ENCODE results near the gene SLC2A2.
"Not testable (repeated sequence)": the region's sequence is repeated elsewhere in the genome, so short reads cannot be mapped to it uniquely, and the experiment has no call there.

SLC2A2 gene

DNA sequence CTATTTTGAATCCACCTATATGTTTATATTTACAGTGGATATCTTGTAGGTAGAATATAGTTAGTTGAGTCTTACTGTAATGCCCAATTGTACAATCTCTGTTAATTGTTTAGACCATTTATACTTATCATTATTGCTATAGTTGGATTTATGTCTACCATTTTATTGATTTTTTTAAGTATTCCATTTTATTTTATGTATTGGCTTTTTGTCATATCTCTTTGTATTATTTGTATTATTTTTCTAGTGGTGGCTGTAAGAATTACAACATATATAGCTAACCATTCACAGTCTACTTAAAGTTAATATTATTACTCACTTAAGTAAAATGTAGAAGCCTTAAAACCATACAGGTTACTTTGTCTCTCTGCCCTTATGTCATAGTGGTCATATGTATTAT lies 46.1 kb downstream of the SLC2A2 start:
- Mint-ChIP-seq H3K36me3 (no peaks in the 10 kb centered on the region), H3K27ac (no peak overlapping the region), H3K9me3 (no peaks in the 10 kb centered on the region), H3K4me1 (no peaks in the 10 kb centered on the region), H3K4me3 (no peak overlapping the region)
- no peak for ATAC-seq
- DNase-seq (ENCODE audit: low spot score in 2 of 2): no peak

GRCh38 chr3:170977949-170978745 lies 48.4 kb downstream of the SLC2A2 start:
- H3K4me1 Mint-ChIP-seq: no peaks in the 10 kb centered on the region
- H3K9me3 Mint-ChIP-seq: no peaks in the 10 kb centered on the region
- ATAC-seq (no peak), DNase-seq (ENCODE audit: low spot score in 2 of 2) (no peak)
- H3K36me3 Mint-ChIP-seq: no peaks in the 10 kb centered on the region
- no peak overlapping the region for H3K27ac Mint-ChIP-seq
- H3K4me3 Mint-ChIP-seq: no peak overlapping the region

DNA sequence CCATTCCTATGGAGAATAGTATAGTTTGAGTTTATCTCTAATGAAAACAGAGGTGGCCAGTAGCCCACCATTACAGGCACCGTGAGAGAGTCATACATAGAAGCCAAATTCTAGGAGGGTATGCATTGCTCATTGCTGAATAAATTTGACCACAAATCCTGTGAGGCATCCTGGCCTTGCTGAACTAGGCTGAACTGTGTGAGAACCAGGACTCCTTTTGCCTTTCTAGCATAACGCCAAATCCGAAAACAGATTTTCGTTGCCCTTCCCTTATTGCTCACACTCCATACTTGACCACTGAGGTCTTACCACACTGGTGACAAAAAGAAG lies 50.4 kb downstream of the SLC2A2 start:
- H3K4me3 Mint-ChIP-seq: no peak overlapping the region
- no peak for DNase-seq (ENCODE audit: low spot score in 2 of 2)

GRCh38 chr3:170975283-170976189 lies 51.0 kb downstream of the SLC2A2 start:
- no peak overlapping the region for H3K4me3 Mint-ChIP-seq
- H3K9me3 Mint-ChIP-seq: no peaks in the 10 kb centered on the region
- no peaks in the 10 kb centered on the region for H3K4me1 Mint-ChIP-seq
- H3K36me3 Mint-ChIP-seq: no peaks in the 10 kb centered on the region
- no peak for DNase-seq (ENCODE audit: low spot score in 2 of 2)
- H3K27ac Mint-ChIP-seq: no peak overlapping the region
- ATAC-seq: no peak

More for the DNA sequence above, 50.4 kb downstream of the SLC2A2 start:
- no peaks in the 10 kb centered on the region for H3K36me3 Mint-ChIP-seq
- H3K27ac Mint-ChIP-seq: no peak overlapping the region
- no peak for ATAC-seq
- no peaks in the 10 kb centered on the region for H3K4me1 Mint-ChIP-seq
- no peaks in the 10 kb centered on the region for H3K9me3 Mint-ChIP-seq

DNA sequence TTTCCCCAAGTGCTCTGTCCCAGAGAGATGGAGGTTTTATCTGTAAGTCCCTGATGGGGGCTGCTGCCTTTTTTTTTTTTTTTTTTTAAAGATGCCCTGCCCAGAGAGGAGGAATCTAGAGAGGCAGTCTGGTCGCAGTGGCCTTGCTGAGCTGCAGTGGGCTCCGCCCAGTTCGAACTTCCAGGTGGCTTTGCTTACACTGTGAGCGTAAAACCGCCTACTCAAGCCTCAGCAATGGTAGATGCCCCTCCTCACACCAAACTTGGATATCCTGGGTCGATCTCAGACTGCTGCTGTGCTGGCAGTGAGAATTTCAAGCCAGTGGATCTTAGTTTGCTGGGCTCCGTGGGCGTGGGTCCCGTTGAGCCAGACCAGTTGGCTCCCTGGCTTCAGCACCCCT lies 51.6 kb downstream of the SLC2A2 start:
- Mint-ChIP-seq H3K4me1 (no peaks in the 10 kb centered on the region), H3K9me3 (no peaks in the 10 kb centered on the region), H3K36me3 (no peaks in the 10 kb centered on the region), H3K4me3 (no peak overlapping the region), H3K27ac (no peak overlapping the region)
- DNase-seq (ENCODE audit: low spot score in 2 of 2): no peak
- ATAC-seq: no peak

DNA sequence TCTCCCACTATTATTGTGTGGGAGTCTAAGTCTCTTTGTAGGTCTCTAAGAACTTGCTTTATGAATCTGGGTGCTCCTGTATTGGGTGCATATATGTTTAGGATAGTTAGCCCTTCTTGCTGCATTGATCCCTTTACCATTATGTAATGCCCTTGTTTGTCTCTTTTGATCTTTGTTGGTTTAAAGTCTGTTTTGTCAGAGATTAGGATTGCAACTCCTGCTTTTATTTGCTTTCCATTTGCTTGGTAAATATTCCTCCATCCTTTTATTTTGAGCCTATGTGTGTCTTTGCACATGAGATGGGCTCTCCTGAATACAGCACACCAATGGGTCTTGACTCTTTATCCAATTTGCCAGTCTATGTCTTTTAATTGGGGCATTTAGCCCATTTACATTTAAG lies 53.6 kb downstream of the SLC2A2 start:
- not testable (repeated sequence) for DNase-seq (ENCODE audit: low spot score in 2 of 2); H3K36me3 Mint-ChIP-seq; ATAC-seq; H3K9me3 Mint-ChIP-seq; H3K4me1 Mint-ChIP-seq; H3K4me3 Mint-ChIP-seq; H3K27ac Mint-ChIP-seq

GRCh38 chr3:170967126-170967525 lies 59.4 kb downstream of the SLC2A2 start:
- Mint-ChIP-seq H3K4me1 (no peaks in the 10 kb centered on the region), H3K36me3 (no peaks in the 10 kb centered on the region), H3K9me3 (no peaks in the 10 kb centered on the region), H3K4me3 (no peak overlapping the region), H3K27ac (no peak overlapping the region)
- ATAC-seq (no peak), DNase-seq (ENCODE audit: low spot score in 2 of 2) (no peak)

DNA sequence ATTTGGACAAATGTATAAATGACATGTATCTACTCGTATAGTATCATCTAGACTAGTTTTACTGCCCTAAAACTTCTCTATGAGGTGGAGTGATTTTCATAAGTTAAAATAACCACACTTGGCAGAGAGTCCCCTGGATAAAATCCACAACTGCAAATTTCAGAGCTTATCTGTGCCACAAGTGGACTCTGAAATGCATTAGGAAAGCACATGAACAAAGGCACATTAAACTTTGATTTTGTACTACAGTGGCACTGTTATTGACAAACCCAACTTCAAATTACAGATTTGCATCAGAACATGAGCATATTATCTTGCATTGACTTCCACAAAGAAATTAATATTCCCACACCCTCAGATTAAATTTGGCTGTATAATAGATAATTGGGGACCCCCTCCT lies 60.0 kb downstream of the SLC2A2 start:
- Mint-ChIP-seq H3K4me1 (no peaks in the 10 kb centered on the region), H3K36me3 (no peaks in the 10 kb centered on the region)

DNA sequence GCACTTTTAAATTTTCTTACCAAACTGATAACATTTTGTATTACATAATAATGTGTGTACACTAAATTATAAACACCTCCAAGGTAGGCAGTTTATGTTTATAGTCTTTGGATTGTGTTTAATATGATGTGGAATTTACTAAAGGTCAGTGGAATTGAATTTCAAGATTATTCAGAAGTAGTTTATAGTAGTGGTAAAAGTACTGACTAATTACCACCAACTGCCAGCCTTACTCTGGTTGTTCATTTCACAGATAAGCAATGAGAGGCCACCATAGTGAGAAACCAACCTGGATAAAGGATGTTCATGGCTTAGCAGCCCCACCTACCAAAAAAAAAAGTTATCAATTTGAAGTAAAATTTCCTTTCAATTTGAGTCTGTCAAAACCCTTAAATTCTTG lies 64.1 kb downstream of the SLC2A2 start:
- no peaks in the 10 kb centered on the region for H3K4me1 Mint-ChIP-seq
- no peak for ATAC-seq
- H3K27ac Mint-ChIP-seq: no peak overlapping the region

More for the DNA sequence above, 60.0 kb downstream of the SLC2A2 start:
- Mint-ChIP-seq H3K4me3 (no peak overlapping the region), H3K27ac (no peak overlapping the region), H3K9me3 (no peaks in the 10 kb centered on the region)
- ATAC-seq (no peak), DNase-seq (ENCODE audit: low spot score in 2 of 2) (no peak)

GRCh38 chr3:170961616-170962400 lies 64.7 kb downstream of the SLC2A2 start:
- H3K27ac Mint-ChIP-seq: no peak overlapping the region
- no peaks in the 10 kb centered on the region for H3K9me3 Mint-ChIP-seq
- ATAC-seq (no peak), DNase-seq (ENCODE audit: low spot score in 2 of 2) (no peak)
- no peaks in the 10 kb centered on the region for H3K4me1 Mint-ChIP-seq
- no peaks in the 10 kb centered on the region for H3K36me3 Mint-ChIP-seq
- no peak overlapping the region for H3K4me3 Mint-ChIP-seq

More for the DNA sequence above, 64.1 kb downstream of the SLC2A2 start:
- Mint-ChIP-seq H3K9me3 (no peaks in the 10 kb centered on the region), H3K36me3 (no peaks in the 10 kb centered on the region), H3K4me3 (no peak overlapping the region)
- no peak for DNase-seq (ENCODE audit: low spot score in 2 of 2)

DNA sequence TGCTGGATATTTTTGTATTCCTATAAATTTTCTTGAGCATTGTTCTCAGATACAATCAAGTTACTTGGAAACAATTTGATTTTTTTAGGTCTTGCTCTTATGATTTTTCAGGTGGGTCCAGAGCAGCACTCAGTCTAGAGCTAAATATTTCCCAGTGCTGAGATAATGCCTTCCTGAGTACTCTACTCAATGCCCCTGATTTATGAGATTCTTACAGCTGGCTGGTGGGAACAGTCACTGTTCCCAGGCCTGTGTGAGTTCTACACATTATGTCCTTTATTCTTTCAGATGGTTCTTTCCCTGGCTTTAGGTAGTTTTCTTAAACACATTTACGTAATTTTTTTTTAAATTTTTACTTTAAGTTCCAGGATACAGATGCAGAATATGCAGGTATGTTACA lies 67.1 kb downstream of the SLC2A2 start:
- ATAC-seq (no peak), DNase-seq (ENCODE audit: low spot score in 2 of 2) (no peak)
- H3K9me3 Mint-ChIP-seq: no peaks in the 10 kb centered on the region
- no peaks in the 10 kb centered on the region for H3K36me3 Mint-ChIP-seq
- no peaks in the 10 kb centered on the region for H3K4me1 Mint-ChIP-seq
- no peak overlapping the region for H3K27ac Mint-ChIP-seq
- H3K4me3 Mint-ChIP-seq: no peak overlapping the region

DNA sequence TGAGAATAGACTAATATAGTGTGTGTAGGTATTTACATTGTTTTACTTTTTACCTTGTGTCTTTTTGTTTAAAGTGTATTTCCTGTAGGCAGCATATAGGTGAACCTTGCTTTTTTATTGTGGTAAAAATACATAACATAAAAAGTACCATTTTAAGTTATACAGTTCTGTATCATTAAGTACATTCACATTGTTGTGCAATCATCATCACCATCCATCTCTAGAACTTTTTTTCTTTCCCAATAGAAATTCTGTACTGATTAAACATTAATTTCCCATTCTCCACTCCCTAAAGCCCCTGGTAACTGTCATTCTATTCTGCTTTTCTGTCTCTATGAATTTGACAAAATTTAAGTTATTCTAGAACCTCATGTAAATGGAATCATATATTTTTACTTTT lies 69.9 kb downstream of the SLC2A2 start:
- Mint-ChIP-seq H3K27ac (no peak overlapping the region), H3K4me3 (no peak overlapping the region), H3K4me1 (no peaks in the 10 kb centered on the region), H3K36me3 (no peaks in the 10 kb centered on the region), H3K9me3 (no peaks in the 10 kb centered on the region)
- DNase-seq (ENCODE audit: low spot score in 2 of 2): no peak
- no peak for ATAC-seq

- no peak for DNase-seq (ENCODE audit: low spot score in 2 of 2)
- H3K36me3 Mint-ChIP-seq: no peaks in the 10 kb centered on the region
- H3K27ac Mint-ChIP-seq: no peak overlapping the region
- H3K4me3 Mint-ChIP-seq: no peak overlapping the region
- H3K9me3 Mint-ChIP-seq: no peaks in the 10 kb centered on the region
- no peaks in the 10 kb centered on the region for H3K4me1 Mint-ChIP-seq
- ATAC-seq: no peak
These were observed 72.8 kb downstream of the SLC2A2 start for GRCh38 chr3:170953736-170954135.

GRCh38 chr3:170953229-170953628 lies 73.3 kb downstream of the SLC2A2 start:
- no peak overlapping the region for H3K4me3 Mint-ChIP-seq
- H3K4me1 Mint-ChIP-seq: no peaks in the 10 kb centered on the region
- H3K9me3 Mint-ChIP-seq: no peaks in the 10 kb centered on the region
- no peaks in the 10 kb centered on the region for H3K36me3 Mint-ChIP-seq
- no peak overlapping the region for H3K27ac Mint-ChIP-seq
- DNase-seq (ENCODE audit: low spot score in 2 of 2): no peak
- ATAC-seq: no peak

- H3K36me3 Mint-ChIP-seq: no peaks in the 10 kb centered on the region
- no peak for ATAC-seq
- H3K4me3 Mint-ChIP-seq: no peak overlapping the region
- no peaks in the 10 kb centered on the region for H3K4me1 Mint-ChIP-seq
- no peak overlapping the region for H3K27ac Mint-ChIP-seq
- DNase-seq (ENCODE audit: low spot score in 2 of 2): no peak
- no peaks in the 10 kb centered on the region for H3K9me3 Mint-ChIP-seq
These were observed 77.3 kb downstream of the SLC2A2 start for GRCh38 chr3:170949211-170949610.

Measured in stimulated activated effector memory CD8-positive, alpha-beta T cell treated with anti-CD3 and anti-CD28 coated beads, Interleukin-12 subunit alpha, Interleukin-12 subunit beta, amount 100 ng/mL, for 72 hours (primary cell).